Measurements from ENCODE around the gene TUSC7.

The TUSC7 gene

GRCh38 chr3:116709479-116709878 is at the start of gene TUSC7:
TUSC7 (plus strand) TSS chr3:116709779.
- TF ChIP-seq, protein P1, sequence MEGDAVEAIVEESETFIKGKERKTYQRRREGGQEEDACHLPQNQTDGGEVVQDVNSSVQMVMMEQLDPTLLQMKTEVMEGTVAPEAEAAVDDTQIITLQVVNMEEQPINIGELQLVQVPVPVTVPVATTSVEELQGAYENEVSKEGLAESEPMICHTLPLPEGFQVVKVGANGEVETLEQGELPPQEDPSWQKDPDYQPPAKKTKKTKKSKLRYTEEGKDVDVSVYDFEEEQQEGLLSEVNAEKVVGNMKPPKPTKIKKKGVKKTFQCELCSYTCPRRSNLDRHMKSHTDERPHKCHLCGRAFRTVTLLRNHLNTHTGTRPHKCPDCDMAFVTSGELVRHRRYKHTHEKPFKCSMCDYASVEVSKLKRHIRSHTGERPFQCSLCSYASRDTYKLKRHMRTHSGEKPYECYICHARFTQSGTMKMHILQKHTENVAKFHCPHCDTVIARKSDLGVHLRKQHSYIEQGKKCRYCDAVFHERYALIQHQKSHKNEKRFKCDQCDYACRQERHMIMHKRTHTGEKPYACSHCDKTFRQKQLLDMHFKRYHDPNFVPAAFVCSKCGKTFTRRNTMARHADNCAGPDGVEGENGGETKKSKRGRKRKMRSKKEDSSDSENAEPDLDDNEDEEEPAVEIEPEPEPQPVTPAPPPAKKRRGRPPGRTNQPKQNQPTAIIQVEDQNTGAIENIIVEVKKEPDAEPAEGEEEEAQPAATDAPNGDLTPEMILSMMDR (conservative IDR thresholded peaks at IDR 0.05) = no peak
- no peak within 1 kb of the TSS for H3K27ac ChIP-seq

- H3K27ac ChIP-seq = no peak overlapping the region
- TF ChIP-seq, protein P1 (conservative IDR thresholded peaks at IDR 0.05) = no peak
These were observed 48.4 kb upstream of the TUSC7 start for GRCh38 chr3:116661196-116661595.

DNA sequence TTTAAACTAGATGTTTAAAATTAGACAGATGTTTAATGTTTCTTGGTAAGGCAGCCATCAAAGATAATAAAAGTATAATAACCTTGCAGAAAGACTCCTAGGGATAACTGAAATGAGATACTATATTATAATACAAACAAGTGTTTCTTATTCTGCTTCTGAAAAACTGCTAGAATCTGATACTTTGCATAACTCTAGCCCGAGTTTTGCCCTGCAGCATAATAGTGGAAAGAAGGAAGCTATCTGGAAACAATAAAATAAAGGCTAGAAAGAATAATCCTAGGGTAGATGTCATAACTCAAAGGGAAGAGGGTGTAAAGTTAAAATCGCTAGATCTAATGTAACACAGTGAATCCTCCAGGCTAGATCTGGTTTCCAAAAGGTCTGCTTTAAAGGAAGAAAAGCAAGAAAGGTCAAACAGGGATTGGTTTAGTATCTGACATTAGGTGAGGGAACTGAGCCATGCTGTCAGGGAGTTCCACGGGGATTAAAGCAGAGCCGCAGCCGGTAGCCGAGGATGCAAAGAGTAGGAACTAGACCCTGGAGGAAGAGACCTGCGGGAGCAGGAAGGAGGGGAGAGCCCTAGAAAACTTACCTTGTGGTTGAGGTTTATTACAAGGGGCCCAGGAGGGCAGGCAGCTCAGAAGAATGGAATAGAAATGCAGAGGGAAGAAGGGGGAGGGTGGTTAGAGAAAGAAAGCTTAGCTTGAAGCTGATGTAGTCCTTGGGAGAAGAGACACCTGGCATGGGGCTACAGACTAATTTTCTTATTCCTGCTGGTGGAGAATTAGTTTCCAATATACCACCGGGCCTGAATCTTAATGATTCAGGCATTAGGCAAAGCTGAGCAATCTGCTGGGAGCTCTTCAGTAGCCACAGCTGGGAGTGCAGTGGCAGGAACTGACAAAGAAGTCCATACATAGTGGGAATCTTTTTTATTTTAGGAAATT is 46.1 kb upstream of the TUSC7 start:
- no peak overlapping the region for H3K27ac ChIP-seq
- TF ChIP-seq, protein P1 (conservative IDR thresholded peaks at IDR 0.05) = no peak

- no peak overlapping the region for H3K27ac ChIP-seq
- TF ChIP-seq, protein P1 (conservative IDR thresholded peaks at IDR 0.05) = no peak
These were observed 42.3 kb upstream of the TUSC7 start for GRCh38 chr3:116667324-116667723.

DNA sequence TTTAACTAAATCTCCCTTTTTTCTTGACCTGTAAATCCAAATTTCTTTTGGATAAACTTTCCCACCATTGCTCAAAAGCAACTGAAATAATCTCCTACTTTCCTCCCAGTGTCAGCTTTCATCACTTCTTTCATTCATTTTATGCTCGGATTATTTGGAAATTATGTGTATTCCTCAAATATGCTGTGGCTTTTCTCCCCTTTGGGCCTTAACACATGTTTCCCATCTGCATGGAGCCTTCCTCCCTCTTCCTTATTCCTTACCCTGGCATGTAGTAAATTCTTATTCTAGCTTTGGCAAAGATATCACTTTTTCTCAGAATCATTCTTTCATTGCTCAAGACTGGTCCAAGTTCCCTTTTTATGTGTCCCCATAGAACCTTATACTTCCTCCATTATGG is 41.8 kb upstream of the TUSC7 start:
- H3K27ac ChIP-seq = no peak overlapping the region
- TF ChIP-seq, protein P1 (conservative IDR thresholded peaks at IDR 0.05) = no peak

GRCh38 chr3:116669576-116669975 is 40.0 kb upstream of the TUSC7 start:
- H3K27ac ChIP-seq = no peak overlapping the region
- TF ChIP-seq, protein P1 (conservative IDR thresholded peaks at IDR 0.05) = no peak

DNA sequence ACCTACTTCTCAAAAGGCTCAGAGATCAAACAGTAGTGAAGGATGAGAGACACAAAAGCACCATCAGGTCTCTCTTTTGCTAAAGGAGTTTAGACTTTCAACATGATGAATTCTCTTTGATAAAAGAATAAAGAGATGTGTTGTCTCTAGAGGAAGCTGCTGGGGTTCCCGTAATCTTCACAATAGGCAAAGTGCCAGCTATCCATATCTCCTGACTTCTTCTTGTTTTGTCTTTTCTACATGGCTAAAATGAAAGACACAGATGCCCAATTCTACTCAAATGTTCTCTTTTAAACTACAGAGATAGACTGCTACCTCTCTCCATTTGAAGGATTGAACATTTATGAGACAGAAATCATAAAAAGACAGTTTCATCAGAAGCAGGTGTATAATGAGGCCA is 38.4 kb upstream of the TUSC7 start:
- TF ChIP-seq, protein P1 (conservative IDR thresholded peaks at IDR 0.05) = no peak
- no peak overlapping the region for H3K27ac ChIP-seq
